ENCODE measurements around the gene CDK14.

Gene CDK14

GRCh38 chr7:91239772-91240171 lies 643.7 kb downstream of the CDK14 start:
- TF ChIP-seq TAF1 (IDR thresholded peaks at IDR 0.05; ENCODE audit: borderline replicate concordance, insufficient read depth, low read length) (no peak), SIN3A (IDR thresholded peaks at IDR 0.05; ENCODE audit: borderline replicate concordance, insufficient read depth, low read length) (no peak), REST (IDR thresholded peaks at IDR 0.05; ENCODE audit: insufficient read depth in 1 of 2, low read depth in 2 of 2, low read length in 2 of 2) (no peak), POLR2AphosphoS5 (IDR thresholded peaks at IDR 0.05; ENCODE audit: low read depth, low read length) (no peak), FOXP2 (optimal IDR thresholded peaks at IDR 0.05; ENCODE audit: borderline replicate concordance, extremely low read depth, extremely low read length, insufficient read depth) (no peak)

GRCh38 chr7:91240376-91240941 lies 644.3 kb downstream of the CDK14 start:
- TF ChIP-seq TAF1 (IDR thresholded peaks at IDR 0.05; ENCODE audit: borderline replicate concordance, insufficient read depth, low read length) (no peak), FOXP2 (optimal IDR thresholded peaks at IDR 0.05; ENCODE audit: borderline replicate concordance, extremely low read depth, extremely low read length, insufficient read depth) (no peak), REST (IDR thresholded peaks at IDR 0.05; ENCODE audit: insufficient read depth in 1 of 2, low read depth in 2 of 2, low read length in 2 of 2) (no peak), POLR2AphosphoS5 (IDR thresholded peaks at IDR 0.05; ENCODE audit: low read depth, low read length) (no peak), SIN3A (IDR thresholded peaks at IDR 0.05; ENCODE audit: borderline replicate concordance, insufficient read depth, low read length) (no peak)

GRCh38 chr7:91242097-91242844 lies 646.1 kb downstream of the CDK14 start:
- no peak for TF ChIP-seq SIN3A (IDR thresholded peaks at IDR 0.05; ENCODE audit: borderline replicate concordance, insufficient read depth, low read length)
- TF ChIP-seq FOXP2 (optimal IDR thresholded peaks at IDR 0.05; ENCODE audit: borderline replicate concordance, extremely low read depth, extremely low read length, insufficient read depth), result no peak
- no peak for TF ChIP-seq TAF1 (IDR thresholded peaks at IDR 0.05; ENCODE audit: borderline replicate concordance, insufficient read depth, low read length)
- no peak for TF ChIP-seq POLR2AphosphoS5 (IDR thresholded peaks at IDR 0.05; ENCODE audit: low read depth, low read length)
- TF ChIP-seq REST (IDR thresholded peaks at IDR 0.05; ENCODE audit: insufficient read depth in 1 of 2, low read depth in 2 of 2, low read length in 2 of 2), result no peak

GRCh38 chr7:91243591-91244301 lies 647.6 kb downstream of the CDK14 start:
- no peak for TF ChIP-seq REST (IDR thresholded peaks at IDR 0.05; ENCODE audit: insufficient read depth in 1 of 2, low read depth in 2 of 2, low read length in 2 of 2)
- no peak for TF ChIP-seq POLR2AphosphoS5 (IDR thresholded peaks at IDR 0.05; ENCODE audit: low read depth, low read length)
- TF ChIP-seq FOXP2 (optimal IDR thresholded peaks at IDR 0.05; ENCODE audit: borderline replicate concordance, extremely low read depth, extremely low read length, insufficient read depth), result no peak
- no peak for TF ChIP-seq TAF1 (IDR thresholded peaks at IDR 0.05; ENCODE audit: borderline replicate concordance, insufficient read depth, low read length)
- TF ChIP-seq SIN3A (IDR thresholded peaks at IDR 0.05; ENCODE audit: borderline replicate concordance, insufficient read depth, low read length), result no peak

All from PFSK-1 (cell line).